ENCODE data around the gene CACNA1F.
A peak's percentile ranks its signal among the peaks of the same experiment; 100 is the strongest.

Gene CACNA1F

DNA sequence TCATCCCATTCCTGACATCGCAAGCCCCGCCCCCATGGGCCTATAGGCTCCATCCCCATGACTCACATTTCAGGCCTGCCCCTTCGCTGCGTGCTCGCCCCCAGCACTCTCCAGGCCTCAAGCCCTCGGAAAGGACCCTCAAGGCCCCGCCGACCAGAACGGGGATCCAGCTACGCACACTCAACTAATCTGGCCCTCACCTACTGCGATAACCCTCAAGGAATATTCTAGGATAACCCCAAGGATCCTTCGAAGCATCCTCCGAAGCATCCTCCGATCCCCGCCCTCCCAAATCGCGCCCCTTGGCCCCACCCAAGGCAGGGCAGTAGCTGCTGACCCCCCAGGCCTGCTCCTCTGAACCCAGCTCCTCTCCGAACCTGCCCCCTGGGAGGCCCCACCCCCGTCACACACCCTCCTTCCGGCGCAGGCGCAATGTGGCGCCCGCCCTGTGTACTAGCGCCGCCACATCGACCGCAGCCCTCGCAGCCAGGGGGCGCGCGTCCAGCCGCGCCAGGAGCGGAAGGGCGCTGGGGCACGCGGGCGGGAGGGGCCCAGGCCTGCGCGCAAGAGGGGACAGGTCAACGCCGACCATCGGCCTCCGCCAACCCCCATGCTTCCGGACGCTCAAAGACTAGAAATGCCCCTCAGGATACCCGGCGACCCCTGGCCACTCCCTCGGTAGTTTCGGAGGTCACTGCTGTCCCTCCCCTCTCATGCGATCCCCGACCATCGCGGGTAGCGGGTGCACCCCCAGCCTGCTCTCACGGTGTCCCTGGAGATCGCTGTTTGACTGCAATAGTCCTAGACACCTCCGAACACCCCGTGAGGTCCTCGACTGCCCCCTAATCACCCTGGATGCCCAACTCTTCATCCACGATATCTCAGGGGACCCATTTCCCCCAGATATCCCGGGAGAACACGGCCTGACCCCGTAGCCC is 77.0 kb downstream of the CACNA1F start:
- Histone ChIP-seq H3K9me3 (ENCODE audit: control insufficient read depth in 2 of 2, low read length in 2 of 2) (no peaks in the 10 kb centered on the region), H3K9ac (ENCODE audit: low read depth in 1 of 2, low read length in 2 of 2) (peak overlapping the region; percentile 65 to 74)

GRCh38 chrX:49155243-49155899 is 77.8 kb downstream of the CACNA1F start:
- Histone ChIP-seq H3K4me3 (ENCODE audit: low read length in 2 of 2) (peak overlapping the region; percentile 57 to 76), H3K36me3 (ENCODE audit: control insufficient read depth in 2 of 2, insufficient read depth in 2 of 2, low read length in 2 of 2) (no peaks in the 10 kb centered on the region), H3K9ac (ENCODE audit: low read depth in 1 of 2, low read length in 2 of 2) (peak overlapping the region; percentile 54 to 74), H3K27me3 (ENCODE audit: control insufficient read depth in 2 of 2, insufficient read depth in 2 of 2, low read length in 2 of 2) (no peaks in the 10 kb centered on the region), H3K27ac (ENCODE audit: low read depth in 2 of 2, low read length in 2 of 2) (peak overlapping the region; percentile 97), H3K4me1 (ENCODE audit: control insufficient read depth in 2 of 2, insufficient read depth in 2 of 2, low read length in 2 of 2) (peaks cover 0 to 4% of the 10 kb centered on the region in 2 donors), H3K9me3 (ENCODE audit: control insufficient read depth in 2 of 2, low read length in 2 of 2) (no peaks in the 10 kb centered on the region)

More for the DNA sequence above, 77.0 kb downstream of the CACNA1F start:
- peaks cover 0 to 4% of the 10 kb centered on the region in 2 donors for H3K4me1 ChIP-seq (ENCODE audit: control insufficient read depth in 2 of 2, insufficient read depth in 2 of 2, low read length in 2 of 2)
- no peaks in the 10 kb centered on the region for H3K36me3 ChIP-seq (ENCODE audit: control insufficient read depth in 2 of 2, insufficient read depth in 2 of 2, low read length in 2 of 2)
- H3K4me3 ChIP-seq (ENCODE audit: low read length in 2 of 2): peak overlapping the region; percentile 57 to 76
- no peaks in the 10 kb centered on the region for H3K27me3 ChIP-seq (ENCODE audit: control insufficient read depth in 2 of 2, insufficient read depth in 2 of 2, low read length in 2 of 2)
- peak overlapping the region; percentile 97 for H3K27ac ChIP-seq (ENCODE audit: low read depth in 2 of 2, low read length in 2 of 2)
